GM18868 (cell line): ENCODE measurements around the gene B3GALT6.

Experiments
- ATAC-seq: cut with Tn5 transposase; IDR thresholded peaks from one replicate; pipeline ENCODE4 v1.9.1; 2021; ENCODE audit warnings: mild to moderate bottlenecking, moderate library complexity; ENCODE audit not compliant: unreplicated experiment

The B3GALT6 gene

DNA sequence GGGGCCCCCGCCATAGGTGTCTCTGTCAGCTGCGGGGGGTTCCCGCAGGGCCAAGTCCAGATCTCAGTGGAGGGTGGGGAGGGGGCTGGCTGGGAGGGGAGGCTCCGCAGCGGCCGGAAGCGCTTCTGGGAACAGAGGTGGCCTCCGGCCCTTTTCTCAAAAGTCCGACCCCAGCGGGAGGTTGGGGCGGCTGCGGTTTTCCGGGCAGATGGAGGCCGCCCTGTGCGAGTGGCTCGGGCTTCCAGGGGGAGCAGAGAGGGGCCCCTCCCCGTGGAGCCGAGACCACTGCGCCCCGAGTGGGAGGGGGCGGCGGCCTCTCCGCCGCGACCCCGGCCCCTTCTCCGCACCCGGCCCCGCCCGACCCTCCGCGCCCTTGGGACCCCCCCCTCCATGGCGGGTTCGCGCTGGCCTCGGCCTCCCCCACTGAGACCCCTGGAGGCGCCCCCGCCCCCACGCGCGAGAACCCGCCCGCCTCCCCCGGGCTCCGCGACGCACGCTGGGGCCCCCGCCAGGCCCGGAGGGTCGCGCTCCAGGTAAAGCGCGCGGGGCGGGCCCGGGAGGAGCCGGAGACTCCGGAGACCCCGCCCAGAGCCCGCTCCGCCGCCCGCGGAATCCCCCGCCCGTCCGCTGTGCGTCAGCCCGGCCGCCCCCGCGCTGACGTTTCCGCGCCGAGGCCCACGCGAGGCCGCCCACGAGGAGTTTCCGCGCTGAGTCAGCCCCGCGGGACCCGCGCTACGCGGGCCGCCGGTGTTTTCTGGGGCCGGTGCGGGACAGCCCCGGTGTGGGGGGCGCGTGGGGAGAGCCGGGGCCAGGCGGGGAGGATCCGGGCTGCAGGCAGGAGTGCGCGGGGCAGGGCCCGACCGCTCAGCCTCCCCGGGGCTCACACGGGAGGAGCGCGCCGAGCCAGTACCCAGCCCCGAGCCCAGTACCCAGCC lies 30.9 kb upstream of the B3GALT6 start:
- ATAC-seq, result peak; percentile 51

DNA sequence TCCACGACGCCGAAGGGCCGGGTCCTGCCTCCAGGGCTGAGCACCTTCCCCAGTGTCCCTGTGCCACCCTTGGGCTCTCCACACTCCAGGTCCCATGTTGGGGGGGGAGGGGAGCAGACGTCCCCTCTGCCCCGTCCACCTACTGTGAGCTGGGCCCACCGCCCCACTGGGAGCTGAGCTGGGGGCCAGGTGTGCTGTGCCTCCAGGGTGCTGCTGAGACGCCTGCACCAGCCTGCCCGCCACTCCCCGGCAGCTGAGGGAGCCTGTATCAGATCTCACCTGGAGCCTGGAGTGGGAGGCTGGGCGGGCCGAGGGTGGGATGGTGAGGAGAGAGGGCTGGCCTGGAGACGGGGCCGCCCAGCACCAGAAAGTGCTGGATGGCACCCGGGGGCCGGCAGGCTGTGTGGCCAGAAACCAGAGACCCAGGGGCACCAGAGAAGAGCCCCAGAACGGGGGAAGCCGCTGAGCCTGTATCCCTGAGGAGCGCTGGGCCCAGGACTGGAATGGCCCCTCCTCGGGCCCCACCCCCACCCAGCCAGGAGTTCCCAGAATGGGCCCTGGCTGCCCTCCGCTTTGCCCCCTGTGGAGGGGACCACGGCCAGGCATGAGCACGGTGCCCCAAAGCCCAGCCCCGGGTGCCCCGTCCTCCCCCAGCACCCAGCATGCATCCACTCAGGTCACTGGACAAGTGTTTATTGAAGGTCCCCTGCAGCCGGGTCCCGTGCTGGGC lies 29.0 kb upstream of the B3GALT6 start:
- ATAC-seq, result no peak

DNA sequence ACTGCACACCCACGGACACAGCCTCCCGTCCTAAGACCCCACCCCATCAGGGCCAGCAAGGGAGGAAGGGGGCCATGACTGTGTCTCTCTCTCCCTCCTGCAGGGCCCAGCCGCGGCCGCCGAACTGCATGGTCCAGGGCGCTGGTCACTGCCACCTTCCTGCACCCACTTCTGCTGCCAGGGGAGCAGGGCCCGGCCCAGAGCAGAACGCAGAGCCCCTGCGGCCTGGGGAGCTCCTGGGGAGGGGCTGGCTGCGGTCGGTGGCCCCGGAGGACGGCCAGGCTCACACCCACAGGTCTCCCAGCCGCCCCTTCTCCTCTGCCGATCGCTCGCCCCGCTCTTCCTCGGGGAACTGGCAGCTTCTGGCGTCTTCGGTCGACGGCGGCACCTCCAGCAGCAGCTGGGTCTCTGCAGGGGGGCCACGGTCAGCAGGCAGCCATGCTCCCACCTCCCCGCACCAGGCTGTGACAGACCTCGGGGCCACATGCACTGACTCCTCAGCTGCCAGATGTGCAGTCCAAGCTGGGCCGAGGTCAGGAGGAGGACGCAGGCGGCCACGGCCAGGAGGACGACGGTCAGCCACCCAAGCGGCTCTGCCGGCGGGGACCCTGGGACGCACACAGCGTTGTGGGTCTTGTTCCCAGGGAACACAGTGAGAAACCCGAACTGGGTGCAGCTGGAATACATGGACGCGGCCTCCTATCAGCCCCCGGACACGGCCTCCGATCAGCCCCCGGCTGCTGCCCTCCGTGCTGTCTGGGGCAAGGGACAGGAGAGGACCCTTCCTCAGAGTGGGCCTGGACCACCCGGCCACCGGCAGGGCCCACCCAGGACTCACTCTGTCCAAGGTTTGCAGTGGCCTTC lies 28.2 kb upstream of the B3GALT6 start:
- no peak for ATAC-seq

DNA sequence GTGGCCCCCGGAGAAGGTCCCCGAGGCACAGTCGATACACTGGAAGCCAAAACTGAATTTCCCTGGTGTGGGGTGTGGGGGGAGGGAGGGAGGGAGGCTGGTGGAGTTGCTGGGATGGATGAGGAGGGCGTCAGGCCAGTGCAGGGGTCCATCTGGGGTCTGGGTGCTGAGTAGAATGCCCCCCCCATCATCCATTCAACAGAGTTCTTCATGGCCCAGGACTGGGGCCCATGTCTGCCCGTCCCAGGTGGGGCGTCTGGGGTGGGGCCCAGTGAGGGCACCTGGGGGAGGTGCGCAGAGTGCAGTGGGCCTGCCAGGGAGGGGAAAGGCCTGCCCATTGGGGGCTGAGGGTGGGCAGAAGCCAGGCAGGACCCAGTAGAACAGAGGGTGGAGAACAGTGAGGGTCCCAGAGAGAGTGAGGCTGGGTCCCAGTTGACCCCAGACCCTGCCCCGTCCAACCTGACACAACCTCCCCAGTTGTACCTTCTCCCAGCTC lies 27.6 kb upstream of the B3GALT6 start:
- ATAC-seq, result no peak

DNA sequence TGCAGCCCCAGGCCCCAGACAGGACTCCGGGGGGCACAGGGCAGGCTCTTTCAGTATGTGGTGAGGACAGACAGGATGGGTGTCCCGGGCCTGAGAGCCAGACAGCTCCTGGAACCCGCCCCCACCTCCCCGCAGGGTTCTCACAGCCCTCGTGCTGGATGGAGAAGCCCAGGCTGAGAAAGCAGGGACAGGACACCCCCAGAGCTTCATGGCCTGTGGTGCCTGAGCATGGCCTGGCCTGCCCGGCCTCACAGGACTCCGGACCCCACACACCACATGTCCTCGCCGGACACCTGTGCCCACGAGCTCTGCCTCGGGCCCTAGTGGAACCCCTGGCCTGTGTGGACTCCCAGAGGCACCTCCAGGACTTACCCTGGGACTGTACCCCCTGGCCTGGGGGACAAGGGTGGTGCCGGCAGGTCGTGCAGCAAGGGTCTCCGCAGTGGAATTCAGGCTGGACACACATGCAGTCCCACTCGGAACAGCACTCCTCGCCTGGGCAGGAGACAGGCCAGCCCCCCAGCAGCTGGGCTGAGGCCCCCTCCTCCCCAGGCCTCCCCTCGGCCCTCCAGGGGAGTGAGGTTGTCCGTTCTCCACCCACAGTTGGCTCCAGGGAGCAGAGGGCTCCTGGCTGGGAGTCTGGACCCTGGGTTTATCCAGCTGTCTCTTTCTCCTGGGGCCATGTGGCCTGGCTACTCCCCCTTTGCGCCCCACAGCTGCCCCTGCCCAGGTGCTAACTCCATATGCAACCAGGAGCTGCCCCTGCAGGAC lies 26.9 kb upstream of the B3GALT6 start:
- ATAC-seq, result no peak

DNA sequence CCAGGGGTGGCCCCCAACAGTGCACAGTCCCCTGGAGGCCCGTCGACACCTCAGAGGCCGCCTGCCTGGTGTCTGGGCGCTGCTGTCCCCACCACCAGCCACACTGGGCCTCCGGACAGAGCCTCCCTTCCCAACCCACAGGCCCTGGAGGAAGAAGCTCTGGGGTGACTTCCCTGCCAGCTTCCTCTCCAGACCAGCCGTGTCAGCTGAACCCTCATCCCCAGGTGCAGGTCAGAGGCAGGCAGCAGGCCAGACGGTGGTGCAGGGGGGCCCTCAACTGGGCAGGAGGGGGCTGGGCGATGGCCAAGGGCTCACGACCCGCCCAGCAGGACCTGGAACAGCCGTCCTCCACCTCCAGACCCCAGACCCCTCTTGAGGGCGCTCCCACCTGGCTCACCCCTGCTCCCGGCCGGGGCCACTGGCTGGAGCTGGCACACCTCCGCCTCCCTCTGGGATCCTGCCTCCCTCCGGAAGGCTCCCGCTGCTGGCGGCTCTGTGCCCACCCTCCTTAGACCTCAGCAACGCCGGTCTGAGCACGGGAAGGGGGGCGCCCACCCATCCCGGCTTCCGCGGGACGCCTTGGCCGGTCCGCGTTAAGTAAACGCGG lies 26.2 kb upstream of the B3GALT6 start:
- ATAC-seq, result no peak

DNA sequence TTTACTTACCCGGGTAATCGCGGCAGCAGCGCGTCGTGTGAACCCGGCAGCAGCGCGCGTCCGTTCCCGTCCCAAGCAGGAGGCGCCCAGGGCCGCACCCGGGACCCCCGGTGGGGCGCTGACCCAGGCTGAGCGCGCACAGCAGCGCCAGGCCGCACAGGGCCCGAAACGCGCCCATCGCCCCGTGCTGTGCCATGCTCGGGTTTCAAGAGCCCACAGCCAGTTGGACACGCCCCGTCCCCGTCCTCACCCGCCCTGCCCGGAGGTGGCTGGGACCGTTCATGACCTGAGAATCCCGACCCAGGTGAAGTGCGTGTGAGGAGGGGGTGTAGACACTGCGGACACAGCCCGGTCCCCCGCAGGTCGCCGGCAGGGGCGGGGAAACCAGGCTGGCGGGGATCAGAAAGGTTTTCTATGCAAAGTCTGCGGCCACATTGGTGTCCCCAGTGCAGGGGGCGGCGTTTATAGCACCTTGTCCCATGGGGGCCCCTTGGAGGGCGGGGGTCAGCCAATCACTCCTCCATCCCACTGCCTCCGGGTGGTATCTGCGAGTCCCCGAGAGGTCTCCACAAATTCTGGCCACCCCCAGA lies 25.6 kb upstream of the B3GALT6 start, which contains the start of gene TNFRSF18:
TSS of gene TNFRSF18 (minus strand) at position 217 of the 590 bp plus-strand sequence. CDS start at position 196, 21 bp downstream.
- no peak for ATAC-seq

DNA sequence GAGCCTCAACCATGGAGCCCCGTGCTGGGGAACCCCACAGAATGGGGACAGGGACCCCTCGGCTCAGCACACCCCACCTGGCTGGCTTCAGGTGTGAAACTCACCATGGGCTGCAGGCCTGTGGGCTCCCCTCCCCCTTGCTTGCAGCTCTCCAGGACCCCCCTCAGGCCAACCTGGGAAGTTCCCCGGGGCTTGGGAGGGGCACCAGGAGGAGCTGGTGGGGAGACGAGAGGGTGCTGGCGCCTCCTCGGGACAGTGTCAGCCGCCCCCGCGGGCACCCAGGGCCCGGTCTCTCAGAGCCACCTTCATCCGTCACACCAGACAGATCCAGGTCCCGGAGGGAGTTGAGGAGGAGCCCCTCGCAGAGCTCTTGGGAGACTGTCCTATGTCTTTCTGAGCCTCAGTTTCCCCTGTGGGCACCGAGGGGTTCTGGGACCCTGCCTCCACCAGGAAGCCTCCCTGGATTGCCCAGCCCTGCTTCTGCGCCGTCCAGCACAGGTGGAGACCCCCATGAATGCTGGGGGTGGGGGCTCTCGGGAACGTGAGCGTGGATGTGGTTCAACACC lies 25.0 kb upstream of the B3GALT6 start:
- ATAC-seq, result no peak

DNA sequence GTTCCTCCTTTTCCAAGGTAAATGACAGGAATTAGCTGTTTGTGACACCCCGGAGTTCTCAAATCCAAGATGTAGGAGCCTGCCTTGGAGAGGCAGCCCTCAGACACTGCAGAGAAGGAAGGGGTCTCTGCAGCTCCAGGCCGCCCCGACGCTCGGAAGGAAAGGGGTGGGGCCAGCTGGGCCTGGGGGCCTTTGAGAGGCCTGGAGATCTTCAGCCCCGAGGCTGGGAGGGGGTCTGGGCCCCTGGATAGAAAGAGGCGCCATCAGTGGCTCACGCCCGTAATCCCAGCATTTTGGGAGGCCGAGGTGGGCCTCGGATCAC lies 24.5 kb upstream of the B3GALT6 start:
- ATAC-seq, result no peak

DNA sequence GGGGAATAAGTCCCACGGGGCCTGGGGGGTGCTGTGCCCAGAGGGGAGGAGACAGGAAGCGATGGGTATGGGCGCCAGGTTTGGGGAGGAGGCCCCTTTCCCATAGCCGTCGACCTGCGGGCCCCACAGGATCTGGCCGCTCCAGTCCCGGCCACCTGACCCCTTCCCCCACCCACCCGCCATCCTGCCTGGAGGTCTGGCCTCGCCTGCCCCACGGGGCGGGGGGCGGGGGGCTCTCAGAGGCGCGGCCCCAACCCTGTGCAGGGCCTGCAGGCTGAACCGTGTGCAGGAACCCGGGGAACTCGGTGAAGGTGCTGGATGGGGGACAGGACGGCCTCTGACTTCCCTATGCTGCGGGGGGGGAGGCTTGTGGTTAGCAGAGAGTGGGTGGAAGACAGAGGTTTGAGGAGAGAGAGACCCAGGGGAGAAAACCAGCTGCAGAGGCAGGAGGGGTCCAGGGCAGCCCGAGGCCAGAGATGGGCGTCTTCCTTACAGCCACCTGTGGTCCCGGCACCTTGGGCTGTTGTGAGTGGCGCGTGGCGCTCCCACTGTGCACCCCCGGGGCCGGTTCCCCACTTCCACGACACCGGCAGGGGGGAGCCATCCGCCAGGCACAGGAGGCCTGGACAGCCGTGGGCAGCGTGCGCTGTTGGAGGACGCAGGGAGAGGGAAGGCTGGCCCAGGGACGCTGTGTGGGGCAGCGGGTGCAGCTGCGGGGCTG lies 23.2 kb upstream of the B3GALT6 start:
- ATAC-seq, result no peak

DNA sequence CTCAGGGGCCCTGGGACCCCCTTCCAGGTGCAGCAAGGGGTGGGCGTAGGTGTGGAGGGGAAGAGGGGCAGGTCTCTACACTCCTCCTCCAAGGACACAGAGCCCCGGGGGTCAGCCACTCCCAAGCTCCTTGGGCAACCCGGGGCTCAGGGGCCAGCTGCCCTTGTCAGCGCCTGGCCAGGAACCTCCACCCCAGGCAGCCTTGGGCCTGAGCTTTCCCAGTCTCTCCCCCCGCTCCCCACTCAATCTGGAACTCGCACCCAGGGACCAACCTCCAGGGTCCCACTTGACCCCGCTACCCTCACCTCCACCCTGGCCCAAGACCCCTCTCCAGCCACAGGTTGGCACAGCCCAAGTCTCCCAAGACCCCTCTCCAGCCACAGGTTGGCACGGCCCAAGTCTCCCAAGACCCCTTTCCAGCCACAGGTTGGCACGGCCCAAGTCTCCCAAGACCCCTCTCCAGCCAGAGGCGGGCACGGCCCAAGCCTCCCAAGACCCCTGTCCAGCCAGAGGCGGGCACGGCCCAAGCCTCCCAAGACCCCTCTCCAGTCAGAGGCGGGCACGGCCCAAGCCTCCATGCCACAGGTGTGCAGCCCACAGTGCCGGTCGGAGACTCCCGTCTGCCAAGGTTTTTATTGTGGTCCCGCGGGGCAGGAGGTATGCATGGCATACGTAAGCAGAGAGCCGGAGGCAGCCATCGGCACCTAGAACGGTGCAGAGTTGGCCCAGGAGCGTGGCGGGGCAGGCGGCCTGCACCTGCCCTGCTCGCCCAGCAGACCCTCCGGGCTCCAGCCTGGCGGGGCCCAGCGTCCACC lies 21.1 kb upstream of the B3GALT6 start:
- no peak for ATAC-seq

DNA sequence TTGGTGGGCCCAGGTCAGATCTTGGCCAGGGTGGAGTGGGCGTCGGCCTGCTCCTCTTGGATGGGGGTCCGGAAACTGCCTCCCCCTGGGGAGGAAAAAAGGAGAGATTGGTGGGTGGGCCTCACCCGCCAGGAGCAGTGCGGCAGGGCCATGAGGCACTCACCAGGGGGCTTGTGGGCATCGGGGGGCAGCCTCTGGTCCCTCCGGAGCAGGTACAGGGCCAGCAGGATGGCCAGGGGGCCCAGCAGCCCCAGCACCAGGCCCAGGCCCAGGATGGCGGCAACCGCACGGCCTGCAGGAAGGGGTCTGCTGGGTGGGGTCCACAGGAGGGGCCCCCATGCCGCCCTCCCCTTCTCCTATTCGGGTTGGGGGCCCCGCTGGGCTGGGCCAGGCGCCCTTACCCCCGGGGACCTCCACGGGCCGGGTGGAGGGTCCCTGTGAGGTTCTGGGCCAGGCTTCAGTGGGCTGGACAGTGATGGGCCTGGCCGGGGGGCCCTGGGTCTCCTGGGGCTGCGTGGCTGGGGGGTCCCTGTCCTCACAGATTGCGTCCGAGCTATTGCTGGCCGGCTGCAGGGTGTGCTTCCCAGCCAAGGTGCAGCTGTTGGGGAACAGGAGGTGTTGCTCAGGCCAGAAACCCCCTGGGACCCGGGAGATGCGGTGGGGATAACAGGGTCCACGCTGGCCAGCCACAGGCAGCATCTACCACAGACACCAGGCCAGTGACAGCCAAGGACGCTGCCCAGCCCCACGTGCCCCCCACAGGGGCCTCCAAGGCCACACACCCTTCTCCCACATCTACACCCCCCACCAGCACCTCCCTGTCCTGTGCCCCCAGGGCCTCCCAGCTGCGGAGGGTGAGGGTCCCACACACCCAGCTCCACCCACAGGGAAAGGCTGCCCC lies 20.2 kb upstream of the B3GALT6 start:
- no peak for ATAC-seq

DNA sequence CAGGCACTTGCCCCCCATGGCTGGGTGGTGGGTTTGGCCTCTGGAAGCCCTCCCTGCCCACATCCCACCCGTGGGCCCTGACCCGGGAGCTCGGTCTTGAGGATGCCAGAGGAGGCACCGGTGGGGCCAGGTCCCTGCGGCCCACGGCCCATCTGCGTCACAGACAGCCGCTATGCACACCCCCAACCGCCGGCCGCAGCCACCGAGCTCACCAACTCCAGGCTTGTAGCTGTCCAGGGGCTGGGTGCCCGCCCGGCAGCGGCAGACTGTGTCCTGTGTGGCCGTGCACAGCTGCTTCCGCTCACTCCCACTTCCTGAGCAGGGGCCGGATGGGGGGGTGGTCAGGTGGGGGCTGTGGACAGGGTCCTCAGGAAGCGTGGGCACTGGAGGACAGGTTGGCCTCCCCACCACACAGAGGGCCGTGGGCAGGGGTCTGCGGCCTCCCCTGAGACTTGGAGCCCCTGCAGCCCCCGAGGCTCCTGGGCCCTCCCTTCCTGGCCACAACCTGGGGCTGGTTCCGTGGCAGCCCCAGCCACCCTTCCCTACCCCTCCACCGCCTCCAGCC lies 19.2 kb upstream of the B3GALT6 start:
- no peak for ATAC-seq

DNA sequence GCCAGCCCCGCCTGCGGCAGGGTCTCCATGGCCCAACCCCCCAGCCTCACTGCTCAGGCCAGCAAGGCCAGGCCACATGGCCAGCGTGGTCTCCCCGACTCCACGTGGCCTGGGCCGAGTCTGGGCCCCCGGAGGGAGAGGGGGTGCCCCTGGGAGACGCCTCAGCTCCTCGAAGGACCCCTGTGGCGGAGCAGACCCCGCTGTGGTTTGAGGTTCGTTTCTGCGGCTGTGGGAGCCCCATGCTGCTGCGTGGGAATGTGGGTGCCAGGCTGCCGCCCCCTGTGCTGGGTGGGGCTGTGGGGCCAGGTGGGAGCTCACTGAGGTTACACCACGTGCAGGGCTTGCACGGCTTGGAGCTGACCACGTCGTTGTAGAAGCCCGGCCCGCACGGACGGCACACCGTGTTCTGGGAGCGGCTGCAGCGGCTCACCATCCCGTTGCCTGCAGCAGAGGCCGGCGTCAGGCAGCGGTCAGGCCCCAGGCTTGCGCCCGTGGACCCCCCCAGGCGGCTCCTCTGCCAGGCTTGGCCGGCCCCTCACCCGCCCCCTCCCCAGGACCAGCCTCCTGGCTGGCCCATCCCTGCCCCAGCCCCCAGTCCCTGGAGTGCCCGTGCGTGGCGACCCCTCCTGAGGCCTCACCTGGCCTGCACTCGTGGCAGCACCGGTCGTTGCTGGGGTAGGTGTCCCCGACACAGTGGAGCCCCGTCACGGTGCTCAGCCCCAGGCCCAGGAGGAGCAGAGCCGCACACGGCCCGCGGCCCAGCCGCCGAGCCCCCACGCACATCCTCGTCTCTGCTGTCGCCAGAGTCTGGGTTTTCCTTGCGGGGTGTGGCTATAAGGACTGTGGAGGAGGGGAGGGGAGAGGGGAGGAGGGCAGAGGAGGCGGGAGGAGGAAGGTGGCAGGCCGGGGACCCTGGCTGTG lies 18.4 kb upstream of the B3GALT6 start, which contains the start of gene TNFRSF4:
TSS of gene TNFRSF4 (minus strand) at position 809 of the 921 bp plus-strand sequence. CDS start at position 783, 26 bp downstream.
- no peak for ATAC-seq

DNA sequence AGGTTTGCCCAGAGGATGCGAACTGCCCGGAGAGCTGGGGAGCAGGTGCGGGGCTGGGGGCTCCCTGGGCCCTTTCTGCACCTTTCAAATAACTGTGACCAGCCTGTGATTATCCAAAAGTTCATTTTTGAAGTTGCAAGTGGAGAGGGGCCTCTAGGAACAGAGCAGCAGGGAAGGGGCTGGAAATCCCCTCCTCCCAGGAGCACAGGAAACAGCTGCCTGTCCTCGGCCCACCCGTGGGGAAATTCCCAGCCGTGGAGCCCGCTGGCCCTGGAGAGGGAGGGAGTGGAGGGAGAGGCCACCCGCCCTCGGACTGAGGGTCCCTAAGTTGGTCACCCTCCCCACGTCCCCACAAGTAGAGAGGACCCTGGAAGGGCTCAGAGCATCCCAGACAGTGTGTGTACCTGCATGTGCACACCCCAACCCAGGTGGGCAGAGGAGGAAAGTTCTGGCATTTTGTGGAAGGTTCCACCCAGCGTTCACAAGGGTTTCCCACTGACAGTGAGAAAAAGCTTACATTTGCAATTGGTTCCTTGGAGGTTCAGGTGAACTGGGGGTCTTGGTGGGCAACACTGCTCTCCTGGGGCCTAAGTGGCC lies 16.9 kb upstream of the B3GALT6 start:
- ATAC-seq, result no peak
